SU-DHL-6 (cell line): ENCODE measurements around the gene TGM6.

ENCODE experiments used
- H2AFZ ChIP-seq: fragments of 200-600 bp; sonication (generic); 2 replicates; pipeline ENCODE4 v1.6.1; 2014; ENCODE audit warnings: low read depth, mild to moderate bottlenecking, moderate library complexity, mixed read lengths, antibody characterized with exemption, low read length; ENCODE audit not compliant: severe bottlenecking
- H3F3A ChIP-seq: fragments of 200-600 bp; shearing (Covaris generic); 2 replicates; pipeline ENCODE4 v1.6.0; 2016; ENCODE audit warnings: antibody characterized with exemption, mild to moderate bottlenecking; ENCODE audit not compliant: insufficient read depth
- H3K27ac ChIP-seq: fragments of 200-600 bp; sonication (generic); 2 replicates; pipeline ENCODE4 v1.5.1; 2016; ENCODE audit warnings: low read depth, mild to moderate bottlenecking, low read length, moderate library complexity, mixed read lengths
- H3K27me3 ChIP-seq: fragments of 200-600 bp; sonication (generic), shearing (Covaris generic); 2 replicates; pipeline ENCODE4 v1.6.0; 2014; ENCODE audit warnings: mild to moderate bottlenecking, low read length
- H3K36me3 ChIP-seq: fragments of 200-600 bp; sonication (generic); 2 replicates; pipeline ENCODE4 v1.6.1; 2014; ENCODE audit warnings: mild to moderate bottlenecking, low read length, mixed read lengths
- H3K4me2 ChIP-seq: fragments of 300-600, 200-600 bp; shearing (Covaris generic), sonication (generic); 2 replicates; pipeline ENCODE4 v1.6.0; 2014; ENCODE audit warnings: low read length, low read depth, mild to moderate bottlenecking; ENCODE audit not compliant: poor library complexity, severe bottlenecking
- H3K4me3 ChIP-seq: fragments of 200-600 bp; sonication (generic); 2 replicates; pipeline ENCODE4 v1.5.1; 2014; ENCODE audit warnings: antibody characterized with exemption, low read length, mild to moderate bottlenecking, mixed read lengths; ENCODE audit not compliant: insufficient read depth, poor library complexity, severe bottlenecking
- H3K79me2 ChIP-seq: fragments of 200-600 bp; sonication (generic); 2 replicates; pipeline ENCODE4 v1.6.1; 2014; ENCODE audit warnings: mild to moderate bottlenecking, low read length, moderate library complexity; ENCODE audit not compliant: insufficient read depth
- H3K9ac ChIP-seq: fragments of 200-600 bp; sonication (generic); 2 replicates; pipeline ENCODE4 v1.7.0; 2014; ENCODE audit warnings: mild to moderate bottlenecking, low read length
- H3K9me2 ChIP-seq: fragments of 200-600 bp; sonication (generic); replicated peaks from 2 replicates; pipeline ENCODE4 v1.6.1; 2014; ENCODE audit warnings: low read length; ENCODE audit not compliant: insufficient read depth
- H3K9me3 ChIP-seq: fragments of 200-600 bp; sonication (generic); 2 replicates; pipeline ENCODE4 v1.6.1; 2014; ENCODE audit warnings: low read length, mixed read lengths; ENCODE audit not compliant: insufficient read depth
- H4K20me1 ChIP-seq: fragments of 200-600 bp; sonication (generic); 2 replicates; pipeline ENCODE4 v1.6.1; 2014; ENCODE audit warnings: low read depth, mild to moderate bottlenecking, antibody characterized with exemption, low read length, moderate library complexity, mixed read lengths
- EZH2phosphoT487 ChIP-seq: fragments of 200-600 bp; sonication (generic), shearing (Covaris generic); conservative IDR thresholded peaks from 2 replicates; pipeline ENCODE4 v1.6.1; 2018; ENCODE audit warnings: mild to moderate bottlenecking, antibody characterized with exemption, low read length, moderate library complexity, mixed read lengths
- TF ChIP-seq, protein P1 (sequence below): fragments of 200-600 bp; sonication (generic); IDR thresholded peaks from one replicate; pipeline ENCODE4 v1.5.1; 2017; ENCODE audit warnings: antibody characterized with exemption, mild to moderate bottlenecking, low read length, moderate library complexity; ENCODE audit not compliant: insufficient read depth, poor library complexity, severe bottlenecking

Gene TGM6

GRCh38 chr20:2453792-2454191 lies 73.1 kb downstream of the TGM6 start:
- Histone ChIP-seq H3K4me2 (no peak overlapping the region), H3K4me3 (no peak overlapping the region), H3K79me2 (no peaks in the 10 kb centered on the region), H3K9ac (no peak overlapping the region), H3K27me3 (no peaks in the 10 kb centered on the region), H4K20me1 (no peaks in the 10 kb centered on the region; the same call in 1 of the 2 replicates), H3K9me3 (no peaks in the 10 kb centered on the region), H3F3A (peaks cover 18% of the 10 kb centered on the region), H3K36me3 (no peaks in the 10 kb centered on the region), H3K27ac (no peak overlapping the region), H2AFZ (no peak overlapping the region), H3K9me2 (no peaks in the 10 kb centered on the region)
- TF ChIP-seq EZH2phosphoT487: no peak
- TF ChIP-seq, protein P1, sequence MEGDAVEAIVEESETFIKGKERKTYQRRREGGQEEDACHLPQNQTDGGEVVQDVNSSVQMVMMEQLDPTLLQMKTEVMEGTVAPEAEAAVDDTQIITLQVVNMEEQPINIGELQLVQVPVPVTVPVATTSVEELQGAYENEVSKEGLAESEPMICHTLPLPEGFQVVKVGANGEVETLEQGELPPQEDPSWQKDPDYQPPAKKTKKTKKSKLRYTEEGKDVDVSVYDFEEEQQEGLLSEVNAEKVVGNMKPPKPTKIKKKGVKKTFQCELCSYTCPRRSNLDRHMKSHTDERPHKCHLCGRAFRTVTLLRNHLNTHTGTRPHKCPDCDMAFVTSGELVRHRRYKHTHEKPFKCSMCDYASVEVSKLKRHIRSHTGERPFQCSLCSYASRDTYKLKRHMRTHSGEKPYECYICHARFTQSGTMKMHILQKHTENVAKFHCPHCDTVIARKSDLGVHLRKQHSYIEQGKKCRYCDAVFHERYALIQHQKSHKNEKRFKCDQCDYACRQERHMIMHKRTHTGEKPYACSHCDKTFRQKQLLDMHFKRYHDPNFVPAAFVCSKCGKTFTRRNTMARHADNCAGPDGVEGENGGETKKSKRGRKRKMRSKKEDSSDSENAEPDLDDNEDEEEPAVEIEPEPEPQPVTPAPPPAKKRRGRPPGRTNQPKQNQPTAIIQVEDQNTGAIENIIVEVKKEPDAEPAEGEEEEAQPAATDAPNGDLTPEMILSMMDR: no peak

DNA sequence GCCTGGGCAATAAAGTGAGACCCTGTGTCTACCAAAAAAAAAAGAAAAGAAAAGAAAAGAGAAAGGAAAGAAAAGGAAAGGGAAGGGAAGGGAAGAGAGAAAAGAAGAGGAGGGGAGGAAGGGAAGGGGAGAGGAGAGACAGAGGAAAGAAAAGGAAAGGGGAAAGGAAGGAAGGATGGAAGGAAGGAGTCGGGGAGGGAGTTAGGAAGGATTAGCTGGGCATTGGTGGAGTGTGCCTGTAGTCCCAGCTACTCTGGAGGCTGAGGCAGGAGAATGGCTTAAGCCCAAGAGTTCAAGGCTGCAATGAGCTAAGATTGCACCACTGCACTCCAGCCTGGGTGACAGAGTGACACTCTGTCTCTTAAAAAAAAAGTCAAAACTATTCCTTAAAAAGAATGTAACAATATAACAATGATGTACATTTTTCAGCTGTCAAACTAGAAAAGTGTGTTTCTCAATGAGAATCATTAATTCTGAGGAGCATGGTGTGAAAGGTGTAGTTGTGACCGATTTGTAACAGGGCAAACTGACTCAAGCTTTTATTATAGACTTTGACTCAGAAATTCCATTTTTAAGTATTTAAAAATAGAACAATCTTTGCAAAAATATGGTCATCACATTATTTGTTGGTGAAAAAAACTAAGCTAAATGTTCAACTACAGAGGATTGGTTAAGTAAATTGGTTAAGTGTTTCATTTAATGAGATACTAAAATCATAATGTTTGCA lies 75.2 kb downstream of the TGM6 start:
- Histone ChIP-seq H3K9ac (no peak overlapping the region), H3F3A (peaks cover 37% of the 10 kb centered on the region)

GRCh38 chr20:2458919-2459499 lies 78.3 kb downstream of the TGM6 start:
- H3K36me3 ChIP-seq: peaks cover 48% of the 10 kb centered on the region
- H3K9me3 ChIP-seq: no peaks in the 10 kb centered on the region
- peaks cover 55% of the 10 kb centered on the region for H3F3A ChIP-seq
- H3K4me2 ChIP-seq: no peak overlapping the region
- H3K9me2 ChIP-seq: no peaks in the 10 kb centered on the region
- no peak overlapping the region for H2AFZ ChIP-seq
- peaks cover 17% of the 10 kb centered on the region for H4K20me1 ChIP-seq
- H3K27me3 ChIP-seq: no peaks in the 10 kb centered on the region
- no peak overlapping the region for H3K4me3 ChIP-seq
- H3K27ac ChIP-seq: no peak overlapping the region
- H3K9ac ChIP-seq: no peak overlapping the region
- no peaks in the 10 kb centered on the region for H3K79me2 ChIP-seq
- TF ChIP-seq, protein P1: no peak
- TF ChIP-seq EZH2phosphoT487: no peak

More for the DNA sequence above, 75.2 kb downstream of the TGM6 start:
- H4K20me1 ChIP-seq: no peaks in the 10 kb centered on the region; the same call in 1 of the 2 replicates
- no peaks in the 10 kb centered on the region for H3K9me3 ChIP-seq
- no peaks in the 10 kb centered on the region for H3K9me2 ChIP-seq
- TF ChIP-seq, protein P1: no peak
- TF ChIP-seq EZH2phosphoT487: no peak
- no peaks in the 10 kb centered on the region for H3K79me2 ChIP-seq
- no peak overlapping the region for H3K27ac ChIP-seq
- no peak overlapping the region for H3K4me3 ChIP-seq
- H3K36me3 ChIP-seq: peaks cover 18% of the 10 kb centered on the region
- no peak overlapping the region for H2AFZ ChIP-seq
- no peaks in the 10 kb centered on the region for H3K27me3 ChIP-seq
- H3K4me2 ChIP-seq: no peak overlapping the region
